Fibroblast of lung (primary cell): ENCODE results near the gene MCTP2.

Experiments
- CTCF ChIP-seq, 2 donors: IDR thresholded peaks in 1 of 2; conservative IDR thresholded peaks in 1 of 2; 1 replicate in 1 of 2; 2 replicates in 1 of 2; pipeline ENCODE4 v1.5.1; 2011 to 2012; ENCODE audit warnings: low read length in 2 of 2, control low read depth in 1 of 2, inconsistent platforms in 1 of 2, low read depth in 1 of 2, mild to moderate bottlenecking in 1 of 2
- EZH2 ChIP-seq: IDR thresholded peaks from 2 replicates; pipeline ENCODE4 v1.5.1; 2012; ENCODE audit warnings: low read length, control low read depth, mild to moderate bottlenecking; ENCODE audit errors: missing control alignments

GRCh38 chr15:94324117-94324826, 92.9 kb downstream of the MCTP2 start:
- TF ChIP-seq CTCF (conservative IDR thresholded peaks at IDR 0.05 in 1 of 2, IDR thresholded peaks at IDR 0.05 in 1 of 2; ENCODE audit: low read depth in 1 of 2, low read length in 2 of 2) (peak; percentile 95 to 96), EZH2 (no peak)
